MM.1S (cell line): ENCODE measurements around the gene FOXB2.
"Not testable (repeated sequence)": the region's sequence is repeated elsewhere in the genome, so short reads cannot be mapped to it uniquely, and the experiment has no call there.

Experiments used
- DNase-seq: peaks from one replicate; pipeline ENCODE4 v3.0.0-alpha.2; 2015
- H2AFZ ChIP-seq: fragments of 300-600 bp; sonication (generic); 2 replicates; pipeline ENCODE4 v1.6.0; 2016; ENCODE audit warnings: antibody characterized with exemption, low read length
- H3F3A ChIP-seq: fragments of 300-600 bp; sonication (generic); 2 replicates; pipeline ENCODE4 v1.6.1; 2016; ENCODE audit warnings: mild to moderate bottlenecking, antibody characterized with exemption, low read length, moderate library complexity, mixed read lengths; ENCODE audit not compliant: insufficient read depth
- H3K27ac ChIP-seq: fragments of 300-600 bp; sonication (generic); 2 replicates; pipeline ENCODE4 v1.5.1; 2016; ENCODE audit warnings: mild to moderate bottlenecking, low read length
- H3K27me3 ChIP-seq: fragments of 300-600 bp; sonication (generic); replicated peaks from 2 replicates; pipeline ENCODE4 v1.6.0; 2016; ENCODE audit warnings: low read length; ENCODE audit not compliant: insufficient read depth
- H3K36me3 ChIP-seq: fragments of 300-600 bp; sonication (generic); replicated peaks from 2 replicates; pipeline ENCODE4 v1.6.1; 2016; ENCODE audit warnings: mild to moderate bottlenecking, low read length, mixed read lengths; ENCODE audit not compliant: insufficient read depth
- H3K4me1 ChIP-seq: fragments of 300-600 bp; sonication (generic); 2 replicates; pipeline ENCODE4 v1.6.1; 2016; ENCODE audit warnings: low read length, mixed read lengths
- H3K4me2 ChIP-seq: fragments of 300-600 bp; sonication (generic); 2 replicates; pipeline ENCODE4 v1.6.0; 2016; ENCODE audit warnings: low read depth, low read length
- H3K4me3 ChIP-seq: fragments of 300-600 bp; sonication (generic); 2 replicates; pipeline ENCODE4 v1.5.1; 2016; ENCODE audit warnings: low read length, mixed read lengths
- H3K79me2 ChIP-seq: fragments of 300-600 bp; sonication (generic); 2 replicates; pipeline ENCODE4 v1.6.1; 2016; ENCODE audit warnings: mixed run types, low read length, mixed read lengths
- H3K9ac ChIP-seq: fragments of 300-600 bp; sonication (generic); 2 replicates; pipeline ENCODE4 v1.6.1; 2016; ENCODE audit warnings: low read length, mixed read lengths
- H3K9me2 ChIP-seq: fragments of 300-600 bp; sonication (generic); replicated peaks from 2 replicates; pipeline ENCODE4 v1.6.1; 2016; ENCODE audit warnings: mild to moderate bottlenecking, low read length, mixed read lengths; ENCODE audit not compliant: insufficient read depth
- H3K9me3 ChIP-seq: fragments of 300-600 bp; sonication (generic); replicated peaks from 2 replicates; pipeline ENCODE4 v1.6.1; 2016; ENCODE audit warnings: mild to moderate bottlenecking, low read length, mixed read lengths; ENCODE audit not compliant: insufficient read depth
- H4K20me1 ChIP-seq: fragments of 300-600 bp; sonication (generic); 2 replicates; pipeline ENCODE4 v1.6.1; 2016; ENCODE audit warnings: mild to moderate bottlenecking, low read length, moderate library complexity, mixed read lengths; ENCODE audit not compliant: insufficient read depth
- CTCF ChIP-seq: fragments of 300-600 bp; sonication (generic); IDR thresholded peaks from 2 replicates; pipeline ENCODE4 v1.5.1; 2016; ENCODE audit warnings: antibody characterized with exemption, low read length, mixed read lengths
- EZH2 ChIP-seq: fragments of 300-600 bp; sonication (generic); optimal IDR thresholded peaks from 2 replicates; pipeline ENCODE3; 2017; ENCODE audit warnings: low read depth, mild to moderate bottlenecking, antibody characterized with exemption, low read length, mixed read lengths
- EZH2phosphoT487 ChIP-seq: fragments of 300-600 bp; sonication (generic); IDR thresholded peaks from 2 replicates; pipeline ENCODE4 v1.6.1; 2018; ENCODE audit warnings: antibody characterized with exemption, low read length

Gene FOXB2

GRCh38 chr9:77040340-77040739 lies 20.9 kb downstream of the FOXB2 start:
- no peaks in the 10 kb centered on the region for H3K9me2 ChIP-seq
- H3K4me3 ChIP-seq = no peak overlapping the region
- H3K27me3 ChIP-seq = no peaks in the 10 kb centered on the region
- no peaks in the 10 kb centered on the region for H3K9me3 ChIP-seq
- H3K4me1 ChIP-seq = no peaks in the 10 kb centered on the region
- H3K27ac ChIP-seq = no peak overlapping the region
- no peak overlapping the region for H3K9ac ChIP-seq
- H3K79me2 ChIP-seq = no peaks in the 10 kb centered on the region
- no peak overlapping the region for H3K4me2 ChIP-seq
- TF ChIP-seq CTCF (no peak), EZH2phosphoT487 (no peak), EZH2 (no peak)
- no peaks in the 10 kb centered on the region for H3K36me3 ChIP-seq
- H2AFZ ChIP-seq = no peak overlapping the region
- H4K20me1 ChIP-seq = no peaks in the 10 kb centered on the region
- H3F3A ChIP-seq = no peaks in the 10 kb centered on the region
- no peak for DNase-seq

GRCh38 chr9:77043743-77044142 lies 24.3 kb downstream of the FOXB2 start:
- H3K27me3 ChIP-seq, H3K9ac ChIP-seq, H3K9me2 ChIP-seq, DNase-seq, H3K36me3 ChIP-seq, H2AFZ ChIP-seq, H3K27ac ChIP-seq, H3K9me3 ChIP-seq, H3K4me1 ChIP-seq, H4K20me1 ChIP-seq, H3K4me3 ChIP-seq, H3F3A ChIP-seq, H3K4me2 ChIP-seq, H3K79me2 ChIP-seq: not testable (repeated sequence)

GRCh38 chr9:77060681-77061080 lies 41.2 kb downstream of the FOXB2 start:
- not testable (repeated sequence) for H3K27me3 ChIP-seq, H2AFZ ChIP-seq, H3F3A ChIP-seq, DNase-seq, H3K4me3 ChIP-seq, H3K9me3 ChIP-seq, H4K20me1 ChIP-seq, H3K27ac ChIP-seq, H3K4me1 ChIP-seq, H3K79me2 ChIP-seq, H3K4me2 ChIP-seq, H3K36me3 ChIP-seq, H3K9ac ChIP-seq, H3K9me2 ChIP-seq

- H3K4me2 ChIP-seq = no peak overlapping the region
- no peak for TF ChIP-seq EZH2phosphoT487
- TF ChIP-seq EZH2 = no peak
- TF ChIP-seq CTCF = no peak
- no peak for DNase-seq
These were observed 44.3 kb downstream of the FOXB2 start for GRCh38 chr9:77063645-77064285.

More at GRCh38 chr9:77063645-77064285, 44.3 kb downstream of the FOXB2 start:
- no peaks in the 10 kb centered on the region for H3K36me3 ChIP-seq
- no peaks in the 10 kb centered on the region for H3K9me2 ChIP-seq
- no peaks in the 10 kb centered on the region for H3K4me1 ChIP-seq
- H3K4me3 ChIP-seq = no peak overlapping the region
- H3K9ac ChIP-seq = no peak overlapping the region
- no peaks in the 10 kb centered on the region for H4K20me1 ChIP-seq
- H2AFZ ChIP-seq = no peak overlapping the region
- H3F3A ChIP-seq = no peaks in the 10 kb centered on the region
- no peak overlapping the region for H3K27ac ChIP-seq
- no peaks in the 10 kb centered on the region for H3K79me2 ChIP-seq
- no peaks in the 10 kb centered on the region for H3K9me3 ChIP-seq
- no peaks in the 10 kb centered on the region for H3K27me3 ChIP-seq
